Uterus (tissue), 2 donors: Measurements from ENCODE around the gene FKBP7.

Source experiments
- CTCF ChIP-seq, 4 experiments: fragments of 200-600 bp in 2 of 4; fragments of 450-650 bp in 2 of 4; sonication (generic) in 2 of 4; IDR thresholded peaks; one replicate each; pipeline ENCODE4 v1.5.1; 2016 to 2019; ENCODE audit warnings: antibody characterized with exemption in 4 of 4, mild to moderate bottlenecking in 2 of 4, moderate library complexity in 1 of 4
- POLR2A ChIP-seq, 2 donors: fragments of 450-650 bp; IDR thresholded peaks; one replicate each; pipeline ENCODE4 v1.6.1; 2016; ENCODE audit warnings: antibody characterized with exemption in 2 of 2, mild to moderate bottlenecking in 1 of 2, moderate library complexity in 1 of 2

- TF ChIP-seq POLR2A (IDR thresholded peaks at IDR 0.05) (no peak), CTCF (IDR thresholded peaks at IDR 0.05) (no peak)
These were observed 9.1 kb downstream of the FKBP7 start for GRCh38 chr2:178469219-178469849.
